ENCODE measurements around the gene ERLEC1.
"Not testable (repeated sequence)": the region's sequence is repeated elsewhere in the genome, so short reads cannot be mapped to it uniquely, and the experiment has no call there.

The ERLEC1 gene

GRCh38 chr2:53820048-53820447 is 33.2 kb downstream of the ERLEC1 start:
- no peak overlapping the region for H3K4me3 ChIP-seq (ENCODE audit: low read depth, low read length)
- no peak for DNase-seq (ENCODE audit: low read depth)
- TF ChIP-seq CTCF (IDR thresholded peaks at IDR 0.05; ENCODE audit: insufficient read depth, low read depth, low read length, missing control alignments): no peak

GRCh38 chr2:53820711-53821110 is 33.9 kb downstream of the ERLEC1 start:
- no peak for DNase-seq (ENCODE audit: low read depth)
- H3K4me3 ChIP-seq (ENCODE audit: low read depth, low read length): no peak overlapping the region
- no peak for TF ChIP-seq CTCF (IDR thresholded peaks at IDR 0.05; ENCODE audit: insufficient read depth, low read depth, low read length, missing control alignments)

GRCh38 chr2:53821810-53822209 is 35.0 kb downstream of the ERLEC1 start:
- DNase-seq (ENCODE audit: low read depth): no peak
- no peak for TF ChIP-seq CTCF (IDR thresholded peaks at IDR 0.05; ENCODE audit: insufficient read depth, low read depth, low read length, missing control alignments)
- no peak overlapping the region for H3K4me3 ChIP-seq (ENCODE audit: low read depth, low read length)

GRCh38 chr2:53823639-53824038 is 36.8 kb downstream of the ERLEC1 start:
- DNase-seq (ENCODE audit: low read depth): peak; percentile 36

GRCh38 chr2:53826030-53826410 is 39.2 kb downstream of the ERLEC1 start:
- DNase-seq (ENCODE audit: low read depth): no peak
- H3K4me3 ChIP-seq (ENCODE audit: low read depth, low read length): no peak overlapping the region
- TF ChIP-seq CTCF (IDR thresholded peaks at IDR 0.05; ENCODE audit: insufficient read depth, low read depth, low read length, missing control alignments): no peak

More at GRCh38 chr2:53823639-53824038, 36.8 kb downstream of the ERLEC1 start:
- not testable (repeated sequence) for H3K4me3 ChIP-seq (ENCODE audit: low read depth, low read length)

- no peak for DNase-seq (ENCODE audit: low read depth)
- TF ChIP-seq CTCF (IDR thresholded peaks at IDR 0.05; ENCODE audit: insufficient read depth, low read depth, low read length, missing control alignments): no peak
- H3K4me3 ChIP-seq (ENCODE audit: low read depth, low read length): no peak overlapping the region
Observed at GRCh38 chr2:53826587-53827397, 39.9 kb downstream of the ERLEC1 start.

GRCh38 chr2:53827398-53828175 is 40.7 kb downstream of the ERLEC1 start:
- no peak for DNase-seq (ENCODE audit: low read depth)
- TF ChIP-seq CTCF (IDR thresholded peaks at IDR 0.05; ENCODE audit: insufficient read depth, low read depth, low read length, missing control alignments): no peak
- H3K4me3 ChIP-seq (ENCODE audit: low read depth, low read length): no peak overlapping the region

All from GM12865 (cell line).